PC-9 (cell line): Measurements from ENCODE around the gene INSYN2B.

Source experiments
- EZH2 ChIP-seq: fragments of 200-600 bp; sonication (generic); IDR thresholded peaks from 2 replicates; pipeline ENCODE4 v1.8.0; 2017; ENCODE audit warnings: antibody characterized with exemption, low read depth
- TF ChIP-seq, protein P1 (sequence below): fragments of 200-600 bp; sonication (generic); conservative IDR thresholded peaks from 2 replicates; pipeline ENCODE4 v1.6.1; 2017; ENCODE audit warnings: mixed run types, antibody characterized with exemption, mild to moderate bottlenecking, moderate library complexity

DNA sequence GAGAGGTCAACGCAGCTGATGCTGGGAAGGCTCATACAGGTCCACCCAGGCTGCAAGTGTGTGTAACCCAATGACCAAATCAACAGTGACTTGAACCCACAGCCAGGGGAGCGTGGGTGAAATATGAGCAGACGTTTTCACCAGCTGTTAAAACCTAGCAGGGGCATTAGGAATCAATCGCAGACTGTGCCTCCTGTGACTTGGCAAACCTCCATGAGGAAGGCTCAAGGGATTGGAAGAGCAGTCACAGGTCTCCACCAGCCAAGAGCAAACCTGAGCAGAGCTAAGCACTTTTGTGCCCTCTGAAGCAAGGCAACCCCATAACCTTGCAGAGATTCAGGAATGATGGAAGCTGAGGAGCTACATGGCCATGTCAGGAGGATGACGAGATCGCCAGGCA, 25.5 kb downstream of the INSYN2B start:
- TF ChIP-seq, protein P1, sequence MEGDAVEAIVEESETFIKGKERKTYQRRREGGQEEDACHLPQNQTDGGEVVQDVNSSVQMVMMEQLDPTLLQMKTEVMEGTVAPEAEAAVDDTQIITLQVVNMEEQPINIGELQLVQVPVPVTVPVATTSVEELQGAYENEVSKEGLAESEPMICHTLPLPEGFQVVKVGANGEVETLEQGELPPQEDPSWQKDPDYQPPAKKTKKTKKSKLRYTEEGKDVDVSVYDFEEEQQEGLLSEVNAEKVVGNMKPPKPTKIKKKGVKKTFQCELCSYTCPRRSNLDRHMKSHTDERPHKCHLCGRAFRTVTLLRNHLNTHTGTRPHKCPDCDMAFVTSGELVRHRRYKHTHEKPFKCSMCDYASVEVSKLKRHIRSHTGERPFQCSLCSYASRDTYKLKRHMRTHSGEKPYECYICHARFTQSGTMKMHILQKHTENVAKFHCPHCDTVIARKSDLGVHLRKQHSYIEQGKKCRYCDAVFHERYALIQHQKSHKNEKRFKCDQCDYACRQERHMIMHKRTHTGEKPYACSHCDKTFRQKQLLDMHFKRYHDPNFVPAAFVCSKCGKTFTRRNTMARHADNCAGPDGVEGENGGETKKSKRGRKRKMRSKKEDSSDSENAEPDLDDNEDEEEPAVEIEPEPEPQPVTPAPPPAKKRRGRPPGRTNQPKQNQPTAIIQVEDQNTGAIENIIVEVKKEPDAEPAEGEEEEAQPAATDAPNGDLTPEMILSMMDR, result no peak
- no peak for TF ChIP-seq EZH2
